GM12892 (cell line): Measurements from ENCODE around the gene PCYT2.

ENCODE experiments used
- POLR2A ChIP-seq: IDR thresholded peaks from 2 replicates; pipeline ENCODE4 v1.6.1; 2011; ENCODE audit warnings: low read depth, low read length, control low read depth
- POLR2AphosphoS5 ChIP-seq: IDR thresholded peaks from 2 replicates; pipeline ENCODE4 v1.6.1; 2011; ENCODE audit warnings: low read depth, low read length, control low read depth

DNA sequence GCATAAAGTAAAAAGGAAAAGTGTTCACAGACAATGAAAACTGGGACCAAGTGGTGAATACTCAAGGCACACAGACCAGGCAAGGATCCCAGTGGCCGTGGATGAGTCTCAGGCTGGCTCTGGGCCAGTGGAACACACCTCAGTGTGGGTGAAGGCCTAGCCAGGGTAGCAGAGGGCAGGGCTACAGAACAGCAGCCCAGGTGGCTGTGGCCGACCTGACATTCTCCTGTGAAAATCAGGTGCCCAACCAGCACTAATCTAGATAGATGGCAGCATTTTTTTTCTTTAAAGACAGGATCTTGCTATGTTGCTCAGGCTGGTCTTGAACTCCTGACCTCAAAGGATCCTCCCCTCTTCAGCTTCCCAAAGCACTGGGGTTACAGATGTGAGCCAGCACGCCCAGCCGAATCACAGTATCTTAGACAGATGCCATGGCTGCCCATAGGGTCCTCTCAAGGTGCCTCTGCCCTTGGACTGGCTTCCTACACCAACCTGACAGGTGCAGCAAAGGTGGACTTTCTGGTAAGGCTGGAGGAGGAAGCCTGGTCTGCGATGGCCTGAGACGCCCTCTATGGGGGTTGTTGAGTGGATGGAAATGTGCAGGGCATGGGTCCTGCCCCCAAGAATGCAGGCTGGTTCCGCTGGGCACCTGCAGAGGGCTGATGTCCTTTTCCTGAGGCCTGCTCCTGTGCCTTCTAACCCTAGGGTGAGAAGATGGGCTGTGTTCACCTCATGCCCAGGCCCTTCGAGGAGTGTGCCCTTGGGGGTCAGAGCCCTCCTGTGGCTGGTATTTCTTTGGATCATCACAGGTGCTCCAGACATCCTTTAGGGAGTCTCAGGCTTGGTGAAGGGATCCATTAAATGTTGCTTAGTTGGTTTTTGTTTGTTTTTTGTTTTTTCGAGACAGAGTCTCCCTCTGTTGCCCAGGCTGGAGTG, 47.1 kb downstream of the PCYT2 start:
- peak; percentile 39; the same call in 1 of the 2 replicates for TF ChIP-seq POLR2A
- TF ChIP-seq POLR2AphosphoS5, result no peak
